HG03558 (cell line): ENCODE data around the gene ALX4.

Experiments
- ATAC-seq: cut with Tn5 transposase; IDR thresholded peaks from one replicate; pipeline ENCODE4 v1.9.1; 2021; ENCODE audit warnings: moderate number of reproducible peaks; ENCODE audit not compliant: unreplicated experiment; ENCODE audit errors: extremely low read depth

The ALX4 gene

DNA sequence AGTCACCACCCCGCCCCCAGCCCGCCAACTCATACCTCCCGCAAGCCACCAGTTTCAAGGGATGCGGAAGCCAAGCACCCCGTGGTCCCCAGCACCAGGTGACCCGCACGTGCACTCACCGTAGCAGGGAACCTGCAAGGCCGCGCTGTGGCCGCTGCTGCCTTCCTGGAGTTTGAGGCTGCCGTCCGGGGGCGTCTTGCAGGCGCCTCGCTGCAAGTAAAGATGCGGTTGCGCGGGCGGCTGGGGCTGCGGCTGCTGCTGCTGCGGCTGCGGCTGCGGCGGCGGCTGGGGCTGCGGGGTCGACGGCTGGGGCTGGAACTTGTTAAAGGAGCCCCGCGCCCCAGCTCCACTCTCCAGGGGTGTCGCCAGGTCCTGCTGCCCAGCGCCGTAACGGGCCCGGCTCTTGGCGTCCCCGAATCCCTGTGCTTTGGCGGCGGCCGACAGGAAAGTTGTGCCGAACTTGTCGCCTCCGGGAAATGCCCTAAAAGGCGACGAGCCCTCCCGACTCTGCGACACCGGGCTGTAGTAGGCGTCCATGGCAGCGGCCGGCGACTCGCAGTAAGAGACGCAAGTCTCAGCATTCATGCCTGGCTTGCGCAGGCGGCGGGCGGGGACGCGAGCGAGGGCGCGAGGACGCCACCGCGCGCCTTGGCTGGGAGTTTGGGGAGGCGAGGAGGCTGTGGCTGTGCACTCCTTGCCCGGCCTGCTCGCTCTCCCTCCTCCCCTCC is at the start of gene ALX4:
TSS of gene ALX4 (minus strand) at position 662 of the 728 bp plus-strand sequence. CDS start at position 585, 77 bp downstream.
- no peak for ATAC-seq

DNA sequence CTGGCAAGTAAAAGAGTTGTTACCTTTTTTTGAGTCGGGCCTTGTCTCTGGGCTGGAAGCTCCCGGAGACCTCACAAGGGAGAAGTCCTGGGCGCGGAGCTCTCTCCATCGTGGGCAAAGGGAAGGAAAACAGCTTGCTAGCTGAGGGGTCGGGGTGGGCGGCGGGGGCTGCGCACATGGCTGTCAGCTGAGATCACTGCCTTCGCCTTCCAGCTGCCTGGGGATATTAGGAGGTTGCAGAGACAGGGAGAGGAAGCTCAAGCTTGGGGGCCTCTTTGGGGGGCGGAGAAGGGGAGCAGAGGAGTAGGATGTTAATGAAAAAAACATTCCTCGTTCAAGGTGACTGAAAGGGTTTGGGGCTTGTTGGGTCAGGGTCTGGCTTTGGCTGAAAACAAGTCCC is 49.2 kb upstream of the ALX4 start:
- no peak for ATAC-seq

DNA sequence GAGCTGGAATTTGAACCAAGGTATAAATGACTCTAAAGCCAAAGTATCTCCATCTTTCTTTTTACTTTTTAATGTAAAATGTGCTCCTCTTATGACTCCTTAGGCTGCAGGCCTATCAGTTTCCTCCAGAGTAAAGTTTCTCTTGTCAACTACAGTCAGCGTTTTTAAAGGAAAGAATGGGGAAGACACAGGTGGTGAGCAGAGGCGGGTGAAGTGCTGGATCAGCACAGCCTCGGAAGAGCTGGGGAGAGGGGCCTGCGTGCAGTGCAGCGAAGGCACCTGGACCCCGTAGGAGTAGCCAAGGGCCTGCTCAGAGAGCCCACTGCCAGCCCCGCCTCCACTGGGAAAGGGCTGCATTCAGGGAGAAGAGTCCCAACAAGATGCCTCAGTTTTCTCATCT is 48.8 kb upstream of the ALX4 start:
- ATAC-seq: no peak

GRCh38 chr11:44357711-44358110 is 47.8 kb upstream of the ALX4 start:
- no peak for ATAC-seq

DNA sequence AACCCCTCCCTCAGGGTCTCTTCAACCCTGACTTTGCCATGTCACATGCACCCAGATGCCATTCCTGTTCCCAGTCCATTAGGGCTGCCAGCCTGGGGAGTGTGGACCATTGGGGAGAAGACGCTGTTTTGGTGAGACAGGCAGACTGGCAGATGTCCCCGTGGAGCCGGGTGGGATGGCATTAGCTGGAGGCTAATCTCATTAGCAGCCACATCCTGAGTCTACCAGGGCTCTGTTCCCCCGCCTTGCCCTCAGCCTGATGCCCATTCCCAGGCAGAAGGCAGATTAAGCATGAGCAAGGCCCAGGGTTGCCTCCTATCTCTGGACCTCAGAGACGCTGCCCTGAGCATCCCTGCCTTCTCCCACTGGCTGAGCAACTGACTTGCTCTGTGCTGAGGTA is 46.4 kb upstream of the ALX4 start:
- ATAC-seq: no peak

DNA sequence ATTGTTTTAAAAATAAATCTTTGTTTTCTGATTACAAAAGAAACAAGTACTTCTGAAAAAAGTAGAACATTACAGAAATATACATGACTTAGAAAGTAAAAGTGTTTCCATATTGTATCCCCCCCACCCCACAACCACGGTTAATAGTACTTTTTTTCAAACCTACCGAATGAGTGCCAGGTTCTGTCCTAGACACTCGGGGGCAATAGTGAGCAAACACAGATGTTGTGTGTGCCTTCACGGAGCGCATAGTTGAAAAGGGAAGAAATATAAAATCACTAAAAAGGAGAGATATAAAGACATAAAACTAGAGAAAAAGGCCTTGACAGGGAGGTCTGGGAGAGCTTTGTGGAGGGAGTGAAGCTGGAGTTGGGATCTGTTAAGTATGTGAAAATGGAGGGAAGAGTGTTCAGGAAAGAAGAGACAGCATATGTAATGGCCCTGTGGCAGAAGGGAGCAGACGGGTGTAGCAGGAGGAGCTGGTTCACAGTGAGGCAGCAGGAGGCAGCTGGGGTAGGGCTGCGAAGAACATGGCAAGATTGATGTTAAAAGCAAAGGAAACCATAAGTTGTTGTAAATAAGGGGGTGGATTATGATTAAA is 42.1 kb upstream of the ALX4 start:
- ATAC-seq: no peak

- ATAC-seq: no peak
Measured at GRCh38 chr11:44351006-44351660, 41.2 kb upstream of the ALX4 start.

DNA sequence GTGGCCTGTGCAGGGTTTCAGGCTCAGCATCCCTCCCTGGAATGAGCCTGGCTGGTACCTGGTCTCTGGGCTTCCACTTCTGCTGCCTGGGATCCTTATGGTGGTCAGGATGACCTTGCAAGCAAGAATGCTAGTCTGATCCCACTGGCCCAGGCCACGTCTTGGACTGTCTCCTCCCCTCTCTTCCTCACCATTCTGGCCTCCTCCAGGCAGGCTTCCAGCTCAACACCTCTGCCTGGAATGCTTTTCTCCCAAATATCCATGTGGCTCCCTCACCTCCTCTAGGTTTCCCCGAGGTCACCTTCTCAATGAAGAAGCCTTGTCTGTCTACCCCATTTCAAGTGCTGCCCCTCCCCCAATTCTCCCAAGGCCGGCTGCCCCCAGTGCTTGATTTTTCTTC is 39.4 kb upstream of the ALX4 start:
- no peak for ATAC-seq

DNA sequence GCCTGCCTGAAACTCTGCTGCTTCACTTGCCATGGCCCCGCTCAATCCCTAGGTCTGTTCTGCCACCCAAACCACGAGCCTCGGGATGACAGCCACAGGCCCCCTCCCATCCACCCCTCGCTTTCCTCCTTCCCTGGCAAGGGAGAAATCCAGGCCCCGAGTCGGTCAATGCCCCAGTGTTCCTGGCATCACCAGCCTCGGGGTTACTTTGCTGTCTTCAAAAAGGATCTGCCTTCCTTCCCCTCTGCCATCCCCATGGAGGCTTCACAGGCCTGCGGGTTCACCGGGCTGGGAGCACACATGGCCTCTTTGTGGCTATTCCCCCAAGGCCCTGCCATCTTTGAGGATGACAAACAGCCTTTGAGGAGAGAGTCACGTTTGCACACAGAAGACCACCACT is 38.8 kb upstream of the ALX4 start:
- no peak for ATAC-seq

DNA sequence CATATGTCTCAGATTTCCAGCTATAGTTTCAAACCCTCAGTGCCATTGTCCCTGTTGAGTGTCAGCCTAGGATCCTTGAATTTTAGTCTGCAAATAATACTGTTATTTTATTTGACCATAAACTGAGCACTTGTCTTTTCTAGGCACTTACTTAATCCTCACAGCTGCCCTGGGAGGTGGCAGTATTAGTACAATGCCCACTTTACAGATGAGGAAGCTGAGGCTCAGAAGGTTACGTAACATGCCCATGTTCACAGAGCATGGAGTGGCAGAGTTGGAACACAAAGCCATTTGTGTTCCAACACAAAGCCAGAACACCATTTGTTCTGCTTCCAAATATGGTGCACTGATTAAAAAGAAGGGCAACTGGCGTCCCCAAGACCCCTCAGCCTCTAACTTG is 38.2 kb upstream of the ALX4 start:
- ATAC-seq: no peak

- ATAC-seq: no peak
Measured at GRCh38 chr11:44347538-44347937, 37.6 kb upstream of the ALX4 start.

GRCh38 chr11:44346983-44347382 is 37.0 kb upstream of the ALX4 start:
- ATAC-seq: no peak

DNA sequence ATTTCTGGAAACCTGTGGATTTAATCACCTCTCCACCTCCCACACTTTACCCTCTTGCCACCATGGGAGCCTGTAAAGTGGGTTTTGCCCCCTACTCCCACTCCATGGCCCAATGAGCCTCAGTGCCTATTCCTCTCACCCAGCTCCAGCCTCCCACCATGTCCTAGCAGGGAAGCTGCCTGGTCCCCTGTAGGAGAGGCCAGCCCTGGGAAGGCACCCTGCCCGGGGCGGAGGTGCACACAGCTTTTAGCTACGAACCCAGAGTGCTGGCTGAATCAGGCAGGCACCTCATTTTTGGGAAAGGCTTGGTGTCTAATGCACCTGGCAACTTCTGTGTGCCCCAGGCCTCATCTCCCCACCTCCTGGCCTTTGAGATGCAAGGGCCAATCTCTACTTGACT is 35.8 kb upstream of the ALX4 start:
- no peak for ATAC-seq

- no peak for ATAC-seq
Measured at GRCh38 chr11:44344921-44345320, 35.0 kb upstream of the ALX4 start.

DNA sequence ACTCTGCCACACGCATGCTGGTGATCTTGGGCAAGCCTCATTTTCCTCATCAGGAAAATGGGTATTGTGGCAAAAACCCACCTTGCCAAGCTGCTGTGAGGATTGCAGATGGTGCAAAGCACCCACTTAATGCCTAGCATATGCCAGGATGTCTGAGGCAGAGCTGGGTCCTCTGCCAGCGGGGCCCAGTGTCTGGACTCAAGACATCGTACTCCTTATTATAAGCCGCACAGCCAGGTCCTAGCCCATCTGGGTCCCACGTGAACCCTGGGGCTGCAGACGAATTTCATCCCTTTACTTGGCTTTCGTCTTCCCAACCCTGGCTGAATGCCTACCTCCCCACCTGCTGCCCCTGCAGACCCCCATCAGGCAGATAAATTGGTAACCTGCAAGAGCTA is 34.5 kb upstream of the ALX4 start:
- ATAC-seq: no peak

DNA sequence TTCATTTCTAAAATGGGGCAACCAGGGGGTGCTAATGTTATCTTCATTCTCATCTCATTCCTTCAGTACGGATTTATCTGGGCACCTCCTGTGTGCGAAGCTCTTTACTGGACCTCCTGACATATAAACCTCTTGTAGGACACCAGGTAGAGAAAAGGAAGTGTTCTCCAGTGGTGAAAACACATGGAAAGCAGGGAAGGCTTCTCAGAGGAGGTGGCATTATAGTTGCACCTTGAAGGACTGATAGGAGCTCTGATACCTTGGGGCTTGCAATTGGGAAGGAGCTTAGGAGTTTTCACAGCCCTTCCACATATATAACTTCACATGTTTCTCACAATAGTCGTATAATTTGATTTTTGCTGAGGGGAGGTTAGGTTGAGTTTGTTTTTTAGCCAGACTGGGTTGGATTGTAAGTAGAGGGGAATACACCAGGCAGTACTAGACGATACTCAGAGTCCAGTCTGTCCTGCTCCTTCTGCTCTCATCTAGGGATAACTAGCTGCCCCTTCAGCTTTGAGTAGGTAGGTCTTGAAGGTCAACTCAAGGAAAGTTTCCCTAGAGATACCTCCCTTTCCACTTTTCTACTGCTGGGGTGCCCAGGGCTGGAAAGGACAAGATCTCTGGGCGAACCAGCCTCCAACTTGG is 34.0 kb upstream of the ALX4 start:
- ATAC-seq: no peak

DNA sequence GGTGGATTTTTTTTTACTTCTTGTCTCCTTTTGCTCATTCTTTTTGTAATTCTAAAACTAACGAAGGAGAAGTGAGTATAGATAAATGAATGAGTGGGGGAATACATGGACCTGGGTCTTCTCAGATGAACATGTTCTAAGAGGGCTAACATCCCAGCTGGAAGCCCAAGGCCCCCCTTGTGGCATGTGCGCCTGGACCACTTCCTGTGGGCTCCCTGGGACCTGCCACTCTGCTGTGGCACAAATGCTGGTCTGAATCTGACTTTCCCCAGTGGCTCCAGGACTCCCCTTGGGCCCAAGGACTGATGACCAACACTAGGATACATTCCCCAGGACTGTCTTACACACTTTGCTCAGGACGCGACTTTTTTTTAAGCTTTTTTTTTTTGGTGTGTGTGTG is 32.7 kb upstream of the ALX4 start:
- ATAC-seq: no peak

- no peak for ATAC-seq
Measured at GRCh38 chr11:44340656-44341055, 30.7 kb upstream of the ALX4 start.

GRCh38 chr11:44339530-44339883 is 29.6 kb upstream of the ALX4 start:
- no peak for ATAC-seq

DNA sequence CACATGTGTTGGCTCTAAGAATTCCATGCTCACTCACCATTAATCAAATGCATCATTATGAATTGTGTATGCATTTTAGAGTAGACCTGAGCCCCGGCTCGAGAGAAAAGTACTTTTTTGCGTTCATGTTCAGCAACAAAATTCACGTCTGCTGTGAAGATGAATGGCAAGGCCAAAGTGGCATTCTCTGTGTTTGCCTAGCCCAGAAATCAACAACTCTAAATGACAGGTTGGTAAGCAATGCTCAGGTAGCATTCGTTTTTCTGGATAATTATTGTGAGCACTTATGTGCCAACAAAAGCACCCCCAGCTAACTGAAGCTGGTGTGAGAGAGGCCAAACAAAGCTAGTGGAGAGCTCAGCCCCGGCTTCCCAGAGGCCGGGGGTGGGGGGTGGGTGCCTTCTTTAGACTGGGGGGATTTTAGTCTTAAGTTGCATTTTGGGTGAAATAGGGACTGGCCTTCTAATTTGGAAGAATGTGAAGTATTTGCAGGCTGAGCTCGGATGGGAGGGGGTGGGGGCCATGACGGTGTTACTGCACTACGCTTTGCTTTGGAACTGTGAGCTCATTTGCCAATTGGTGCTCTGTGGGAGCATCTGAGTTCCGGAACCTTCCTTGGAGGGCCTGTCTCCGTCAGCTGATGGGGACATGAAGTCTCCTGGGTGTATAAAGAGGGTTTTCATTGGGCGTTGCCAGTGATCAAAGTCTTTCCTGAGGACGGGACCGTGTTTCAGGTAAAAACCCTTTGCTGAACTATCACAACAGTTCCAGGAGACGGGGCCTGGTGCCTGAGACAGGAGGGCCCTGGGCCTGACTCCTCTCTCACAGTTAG is 29.0 kb upstream of the ALX4 start:
- ATAC-seq: no peak
